ENCODE results near the gene CCR7. TPM values are rescaled to one million over a fixed set of nuclear protein-coding genes. Genes with fewer than 3 reads are reported as not detected.

CCR7 gene
- total and polyA plus RNA-seq, 2 of the 13 experiments (the other 11 are each of a cell fraction or from before 2014, with no cell fraction given): 0.04 to 0.53 TPM

- TF ChIP-seq HNF1A (IDR thresholded peaks at IDR 0.05; ENCODE audit: low read depth) (no peak), HNF1A (CRISPR knock-in tag; IDR thresholded peaks at IDR 0.05; ENCODE audit: borderline replicate concordance) (no peak), ZNF230 (CRISPR knock-in tag; IDR thresholded peaks at IDR 0.05) (0 out of 2 replicates have a peak, but pooled peaks have one; percentile 55), HIC2 (CRISPR knock-in tag; IDR thresholded peaks at IDR 0.05; ENCODE audit: low read depth) (no peak), ZNF547 (CRISPR knock-in tag; IDR thresholded peaks at IDR 0.05) (peak; percentile 77; the same call in 1 of the 2 replicates), ZBTB20 (CRISPR knock-in tag; IDR thresholded peaks at IDR 0.05; ENCODE audit: borderline replicate concordance, low read depth) (no peak), ATF1 (CRISPR knock-in tag; IDR thresholded peaks at IDR 0.05) (no peak), ZNF605 (CRISPR knock-in tag; IDR thresholded peaks at IDR 0.05) (peak; percentile 35; the same call in 1 of the 2 replicates), ZNF740 (CRISPR knock-in tag; IDR thresholded peaks at IDR 0.05) (0 out of 2 replicates have a peak, but pooled peaks have one; percentile 41), MAFK (conservative IDR thresholded peaks at IDR 0.05 in 1 of 2, IDR thresholded peaks at IDR 0.05 in 1 of 2; ENCODE audit: low read length in 2 of 2) (0 out of 4 replicates have a peak, but pooled peaks of 1 of the 2 experiments have one; percentile 13), SRSF9 (IDR thresholded peaks at IDR 0.05; ENCODE audit: borderline replicate concordance, insufficient read depth, low read depth, low read length, poor library complexity, severe bottlenecking) (no peak), ZNF326 (CRISPR knock-in tag; IDR thresholded peaks at IDR 0.05; ENCODE audit: borderline replicate concordance) (no peak), DZIP1 (CRISPR knock-in tag; IDR thresholded peaks at IDR 0.05) (no peak), HNRNPUL1 (IDR thresholded peaks at IDR 0.05; ENCODE audit: low read depth, low read length) (no peak), RCOR2 (CRISPR knock-in tag; IDR thresholded peaks at IDR 0.05) (no peak), POLR2G (IDR thresholded peaks at IDR 0.05; ENCODE audit: low read depth, low read length) (no peak), SMARCE1 (IDR thresholded peaks at IDR 0.05; ENCODE audit: borderline replicate concordance) (no peak), NCOA1 (CRISPR knock-in tag; IDR thresholded peaks at IDR 0.05) (no peak), ZFP36L1 (CRISPR knock-in tag; IDR thresholded peaks at IDR 0.05) (no peak)
Observed at GRCh38 chr17:40552806-40553693, 12.2 kb downstream of the CCR7 start (continued).
